PC-9 (cell line): Measurements from ENCODE around the gene MAST4.

Source experiments
- CTCF ChIP-seq: fragments of 200-600 bp; sonication (generic); conservative IDR thresholded peaks from 2 replicates; pipeline ENCODE4 v1.6.1; 2017; ENCODE audit warnings: mixed run types, antibody characterized with exemption, mild to moderate bottlenecking, moderate library complexity
- EZH2 ChIP-seq: fragments of 200-600 bp; sonication (generic); IDR thresholded peaks from 2 replicates; pipeline ENCODE4 v1.8.0; 2017; ENCODE audit warnings: antibody characterized with exemption, low read depth

- TF ChIP-seq CTCF, result no peak
- TF ChIP-seq EZH2, result no peak
These were observed 298.5 kb downstream of the MAST4 start for GRCh38 chr5:66894480-66895240.
